DND-41 (cell line): ENCODE results near the gene MFGE8.
A peak's percentile ranks its signal among the peaks of the same experiment; 100 is the strongest.

Experiments used
- ATAC-seq: fragments of 200-7000 bp; cut with Tn5 transposase; 3 replicates; pipeline ENCODE4 v1.9.1; 2021; ENCODE audit warnings: low read depth; ENCODE audit not compliant: insufficient read depth
- DNase-seq: peaks from one replicate; pipeline ENCODE4 v3.0.0-alpha.2; 2020
- H2AFZ ChIP-seq: 2 replicates; pipeline ENCODE4 v1.6.0; 2012; ENCODE audit warnings: low read depth, low read length
- H3K27ac ChIP-seq: 2 replicates; pipeline ENCODE4 v1.5.1; 2012; ENCODE audit warnings: low read length, inconsistent platforms
- H3K27me3 ChIP-seq: fragments of 200-600 bp; sonication (generic); 2 replicates; pipeline ENCODE4 v1.6.0; 2012; ENCODE audit warnings: low read length, mild to moderate bottlenecking, inconsistent platforms; ENCODE audit not compliant: insufficient read depth, poor library complexity
- H3K36me3 ChIP-seq: 2 replicates; pipeline ENCODE4 v1.5.1; 2012; ENCODE audit warnings: low read length, inconsistent platforms; ENCODE audit not compliant: insufficient read depth
- H3K4me1 ChIP-seq: 2 replicates; pipeline ENCODE4 v1.5.1; 2012; ENCODE audit warnings: mild to moderate bottlenecking, low read length; ENCODE audit not compliant: insufficient read depth
- H3K4me2 ChIP-seq: 2 replicates; pipeline ENCODE4 v1.6.0; 2012; ENCODE audit warnings: mild to moderate bottlenecking, moderate library complexity, low read length, inconsistent platforms; ENCODE audit not compliant: insufficient read depth
- H3K4me3 ChIP-seq, 2 experiments: fragments of 200-600 bp in 1 of 2; shearing (Covaris generic) in 1 of 2; 2 replicates each; pipeline ENCODE4 v1.5.1; 2012 to 2016; ENCODE audit warnings: inconsistent platforms in 2 of 2, low read length in 2 of 2, mild to moderate bottlenecking in 2 of 2, low read depth in 1 of 2, moderate library complexity in 1 of 2
- H3K79me2 ChIP-seq: 2 replicates; pipeline ENCODE4 v1.6.0; 2012; ENCODE audit warnings: low read length, inconsistent platforms; ENCODE audit not compliant: insufficient read depth
- H3K9ac ChIP-seq: 2 replicates; pipeline ENCODE4 v1.6.0; 2012; ENCODE audit warnings: low read depth, mild to moderate bottlenecking, inconsistent platforms, low read length, moderate library complexity
- H3K9me3 ChIP-seq: 2 replicates; pipeline ENCODE4 v1.5.1; 2012; ENCODE audit warnings: low read length, moderate library complexity, mild to moderate bottlenecking, inconsistent platforms; ENCODE audit not compliant: insufficient read depth, severe bottlenecking
- H4K20me1 ChIP-seq: 2 replicates; pipeline ENCODE4 v1.6.0; 2012; ENCODE audit warnings: low read length; ENCODE audit not compliant: insufficient read depth
- EZH2 ChIP-seq: IDR thresholded peaks from 3 replicates; pipeline ENCODE4 v1.6.1; 2012; ENCODE audit warnings: borderline replicate concordance, low read depth, mild to moderate bottlenecking, moderate library complexity, low read length, inconsistent platforms; ENCODE audit not compliant: severe bottlenecking
- TF ChIP-seq, protein P1 (sequence below): IDR thresholded peaks from 2 replicates; pipeline ENCODE4 v1.5.1; 2012; ENCODE audit warnings: borderline replicate concordance, low read length, moderate library complexity, mild to moderate bottlenecking; ENCODE audit not compliant: poor library complexity, severe bottlenecking; ENCODE audit errors: extremely low read depth

Gene MFGE8

DNA sequence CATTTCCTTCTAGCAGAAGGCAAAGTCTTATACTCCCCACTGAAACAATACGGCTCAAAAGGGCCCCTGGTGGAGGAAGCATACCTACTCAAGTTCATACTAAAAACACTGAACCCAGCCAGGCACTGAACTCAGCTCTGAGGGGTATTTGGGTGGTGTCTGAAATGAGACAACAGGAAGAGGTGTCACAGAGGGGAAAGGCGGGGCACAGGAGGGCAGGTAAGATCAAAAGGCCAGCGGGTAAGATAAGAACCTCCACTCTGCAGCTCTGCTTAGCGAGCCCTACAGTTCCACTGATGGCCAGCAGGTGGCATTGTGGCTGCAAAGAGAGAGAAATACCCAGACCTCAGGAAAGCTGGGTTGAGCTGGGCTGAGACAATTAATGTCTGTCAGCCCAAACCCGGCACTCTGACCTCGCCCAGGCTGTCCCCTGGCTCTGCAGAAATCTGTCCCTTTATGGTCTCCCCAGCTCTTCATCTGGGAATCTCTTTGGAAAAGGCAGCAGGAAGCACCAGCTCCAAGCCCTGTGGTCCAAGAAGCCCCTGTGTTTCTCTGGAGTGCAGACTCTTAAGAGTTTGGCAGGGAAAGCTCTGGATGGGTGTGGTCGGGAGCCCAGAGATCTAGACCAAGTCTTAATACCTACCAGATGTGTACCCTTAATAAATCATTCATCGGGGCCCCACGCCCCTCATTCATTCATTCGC is 8.4 kb downstream of the MFGE8 start:
- Histone ChIP-seq H2AFZ (no peak overlapping the region), H4K20me1 (peaks cover 65% of the 10 kb centered on the region), H3K4me2 (0 out of 2 replicates have a peak overlapping the region, but pooled peaks have one; percentile 11), H3K4me1 (peaks cover 19% of the 10 kb centered on the region), H3K27ac (no peak overlapping the region), H3K36me3 (peaks cover 99% of the 10 kb centered on the region), H3K4me3 (no peak overlapping the region), H3K9ac (no peak overlapping the region), H3K79me2 (peaks cover 28% of the 10 kb centered on the region), H3K9me3 (no peaks in the 10 kb centered on the region), H3K27me3 (no peaks in the 10 kb centered on the region)
- TF ChIP-seq, protein P1, sequence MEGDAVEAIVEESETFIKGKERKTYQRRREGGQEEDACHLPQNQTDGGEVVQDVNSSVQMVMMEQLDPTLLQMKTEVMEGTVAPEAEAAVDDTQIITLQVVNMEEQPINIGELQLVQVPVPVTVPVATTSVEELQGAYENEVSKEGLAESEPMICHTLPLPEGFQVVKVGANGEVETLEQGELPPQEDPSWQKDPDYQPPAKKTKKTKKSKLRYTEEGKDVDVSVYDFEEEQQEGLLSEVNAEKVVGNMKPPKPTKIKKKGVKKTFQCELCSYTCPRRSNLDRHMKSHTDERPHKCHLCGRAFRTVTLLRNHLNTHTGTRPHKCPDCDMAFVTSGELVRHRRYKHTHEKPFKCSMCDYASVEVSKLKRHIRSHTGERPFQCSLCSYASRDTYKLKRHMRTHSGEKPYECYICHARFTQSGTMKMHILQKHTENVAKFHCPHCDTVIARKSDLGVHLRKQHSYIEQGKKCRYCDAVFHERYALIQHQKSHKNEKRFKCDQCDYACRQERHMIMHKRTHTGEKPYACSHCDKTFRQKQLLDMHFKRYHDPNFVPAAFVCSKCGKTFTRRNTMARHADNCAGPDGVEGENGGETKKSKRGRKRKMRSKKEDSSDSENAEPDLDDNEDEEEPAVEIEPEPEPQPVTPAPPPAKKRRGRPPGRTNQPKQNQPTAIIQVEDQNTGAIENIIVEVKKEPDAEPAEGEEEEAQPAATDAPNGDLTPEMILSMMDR, result peak; percentile 90
- no peak for TF ChIP-seq EZH2
- ATAC-seq (peak; percentile 93), DNase-seq (peak; percentile 79)

- Histone ChIP-seq H3K27me3 (no peaks in the 10 kb centered on the region), H4K20me1 (peaks cover 62% of the 10 kb centered on the region), H3K27ac (no peak overlapping the region), H3K4me1 (peaks cover 14% of the 10 kb centered on the region), H3K4me2 (0 out of 2 replicates have a peak overlapping the region, but pooled peaks have one; percentile 11), H2AFZ (no peak overlapping the region), H3K36me3 (peaks cover 99% of the 10 kb centered on the region), H3K79me2 (peaks cover 22% of the 10 kb centered on the region), H3K9me3 (no peaks in the 10 kb centered on the region), H3K4me3 (no peak overlapping the region), H3K9ac (no peak overlapping the region)
- ATAC-seq (no peak), DNase-seq (no peak)
- TF ChIP-seq, protein P1, result no peak
- TF ChIP-seq EZH2, result no peak
These were observed 8.9 kb downstream of the MFGE8 start for GRCh38 chr15:88904257-88904623.

- Histone ChIP-seq H3K9ac (no peak overlapping the region), H3K36me3 (peaks cover 86% of the 10 kb centered on the region), H3K4me3 (no peak overlapping the region), H3K27me3 (no peaks in the 10 kb centered on the region), H4K20me1 (peaks cover 49% of the 10 kb centered on the region), H3K27ac (no peak overlapping the region), H2AFZ (no peak overlapping the region), H3K9me3 (no peaks in the 10 kb centered on the region), H3K4me1 (peaks cover 3% of the 10 kb centered on the region), H3K4me2 (no peak overlapping the region), H3K79me2 (peaks cover 9% of the 10 kb centered on the region; the same call in 1 of the 2 replicates)
- DNase-seq (no peak), ATAC-seq (no peak)
- TF ChIP-seq EZH2, result no peak
- TF ChIP-seq, protein P1, result no peak
These were observed 10.3 kb downstream of the MFGE8 start for GRCh38 chr15:88902846-88903245.
